Measurements from ENCODE around the gene STAG1. TPM values are rescaled to one million over a fixed set of nuclear protein-coding genes. Genes with fewer than 3 reads are reported as not detected.
"Not testable (repeated sequence)": the region's sequence is repeated elsewhere in the genome, so short reads cannot be mapped to it uniquely, and the experiment has no call there.

STAG1 gene
- total RNA-seq, 4 donors from 2014 or later = 32.6 to 44.0 (median 40.5) TPM

GRCh38 chr3:136518102-136518501 lies 234.1 kb downstream of the STAG1 start:
- Histone ChIP-seq H3K27ac (replicated peaks in 1 of 4) (no peak overlapping the region), H3K9me3 (no peaks in the 10 kb centered on the region), H3K4me3 (no peak overlapping the region), H3K36me3 (peaks cover 0 to 8% (median 3%) of the 10 kb centered on the region in 4 donors), H3K27me3 (no peaks in the 10 kb centered on the region), H3K4me1 (peaks cover under 1 to 3% (median 2%) of the 10 kb centered on the region in 4 donors)
- TF ChIP-seq EP300 (IDR thresholded peaks at IDR 0.05) (no peak), POLR2A (IDR thresholded peaks at IDR 0.05; ENCODE audit: low read depth) (no peak), CTCF (IDR thresholded peaks at IDR 0.05) (no peak), POLR2AphosphoS5 (IDR thresholded peaks at IDR 0.05) (no peak)
- 100% methylated on average over 2 of the region's 2 CpGs for WGBS
- intact Hi-C loops (cut with DNase I) = no loop called here
- no peak for DNase-seq (ENCODE audit: extremely low spot score)

GRCh38 chr3:136516656-136517055 lies 235.5 kb downstream of the STAG1 start:
- TF ChIP-seq CTCF (IDR thresholded peaks at IDR 0.05) (no peak), POLR2AphosphoS5 (IDR thresholded peaks at IDR 0.05) (no peak), EP300 (IDR thresholded peaks at IDR 0.05) (no peak), POLR2A (IDR thresholded peaks at IDR 0.05; ENCODE audit: low read depth) (no peak)

GRCh38 chr3:136516095-136516494 lies 236.1 kb downstream of the STAG1 start:
- WGBS = 94% methylated on average over 5 of the region's 5 CpGs
- TF ChIP-seq POLR2A (IDR thresholded peaks at IDR 0.05; ENCODE audit: low read depth) = no peak
- TF ChIP-seq EP300 (IDR thresholded peaks at IDR 0.05) = no peak
- TF ChIP-seq CTCF (IDR thresholded peaks at IDR 0.05) = no peak

More at GRCh38 chr3:136516656-136517055, 235.5 kb downstream of the STAG1 start:
- Histone ChIP-seq H3K9me3 (no peaks in the 10 kb centered on the region), H3K4me3 (no peak overlapping the region), H3K27me3 (no peaks in the 10 kb centered on the region), H3K4me1 (peaks cover 3 to 8% (median 6%) of the 10 kb centered on the region in 4 donors), H3K36me3 (peaks cover 0 to 8% (median 3%) of the 10 kb centered on the region in 4 donors), H3K27ac (replicated peaks in 1 of 4) (no peak overlapping the region)
- intact Hi-C loops (cut with DNase I) = no loop called here
- WGBS = 81% methylated on average over 3 of the region's 3 CpGs
- no peak for DNase-seq (ENCODE audit: extremely low spot score)

GRCh38 chr3:136514533-136514932 lies 237.6 kb downstream of the STAG1 start:
- intact Hi-C loops (cut with DNase I); H3K4me3 ChIP-seq; DNase-seq (ENCODE audit: extremely low spot score); H3K4me1 ChIP-seq; H3K27ac ChIP-seq (replicated peaks in 1 of 4); H3K9me3 ChIP-seq; H3K27me3 ChIP-seq: not testable (repeated sequence)
- H3K36me3 ChIP-seq = peaks cover 0 to 11% (median 6%) of the 10 kb centered on the region in 4 donors
- WGBS = 98% methylated on average over 7 of the region's 7 CpGs

More at GRCh38 chr3:136516095-136516494, 236.1 kb downstream of the STAG1 start:
- Histone ChIP-seq H3K4me1 (peaks cover 3 to 8% (median 6%) of the 10 kb centered on the region in 4 donors), H3K9me3 (no peaks in the 10 kb centered on the region), H3K4me3 (no peak overlapping the region), H3K36me3 (peaks cover 0 to 8% (median 5%) of the 10 kb centered on the region in 4 donors), H3K27ac (replicated peaks in 1 of 4) (no peak overlapping the region), H3K27me3 (no peaks in the 10 kb centered on the region)
- no peak for DNase-seq (ENCODE audit: extremely low spot score)
- intact Hi-C loops (cut with DNase I) = no loop called here

GRCh38 chr3:136513367-136513766 lies 238.8 kb downstream of the STAG1 start:
- no peak for DNase-seq (ENCODE audit: extremely low spot score)
- H3K27ac ChIP-seq (replicated peaks in 1 of 4) = peak overlapping the region in 2 of 4 donors; percentile 4 to 54

More at GRCh38 chr3:136513367-136513766, 238.8 kb downstream of the STAG1 start:
- WGBS = 51% methylated on average over 2 of the region's 2 CpGs
- H3K9me3 ChIP-seq = no peaks in the 10 kb centered on the region
- no peaks in the 10 kb centered on the region for H3K27me3 ChIP-seq
- TF ChIP-seq CTCF (IDR thresholded peaks at IDR 0.05) (no peak), POLR2A (IDR thresholded peaks at IDR 0.05; ENCODE audit: low read depth) (no peak), POLR2AphosphoS5 (IDR thresholded peaks at IDR 0.05) (no peak)
- no peak overlapping the region for H3K4me3 ChIP-seq
- intact Hi-C loops (cut with DNase I) = no loop called here
- H3K4me1 ChIP-seq = peaks cover 3 to 8% (median 6%) of the 10 kb centered on the region in 4 donors
- peaks cover 0 to 12% (median 7%) of the 10 kb centered on the region in 4 donors for H3K36me3 ChIP-seq

Measured in esophagus muscularis mucosa (tissue), 4 donors.